ENCODE results near the gene LDAH.

- TF ChIP-seq, protein P1, sequence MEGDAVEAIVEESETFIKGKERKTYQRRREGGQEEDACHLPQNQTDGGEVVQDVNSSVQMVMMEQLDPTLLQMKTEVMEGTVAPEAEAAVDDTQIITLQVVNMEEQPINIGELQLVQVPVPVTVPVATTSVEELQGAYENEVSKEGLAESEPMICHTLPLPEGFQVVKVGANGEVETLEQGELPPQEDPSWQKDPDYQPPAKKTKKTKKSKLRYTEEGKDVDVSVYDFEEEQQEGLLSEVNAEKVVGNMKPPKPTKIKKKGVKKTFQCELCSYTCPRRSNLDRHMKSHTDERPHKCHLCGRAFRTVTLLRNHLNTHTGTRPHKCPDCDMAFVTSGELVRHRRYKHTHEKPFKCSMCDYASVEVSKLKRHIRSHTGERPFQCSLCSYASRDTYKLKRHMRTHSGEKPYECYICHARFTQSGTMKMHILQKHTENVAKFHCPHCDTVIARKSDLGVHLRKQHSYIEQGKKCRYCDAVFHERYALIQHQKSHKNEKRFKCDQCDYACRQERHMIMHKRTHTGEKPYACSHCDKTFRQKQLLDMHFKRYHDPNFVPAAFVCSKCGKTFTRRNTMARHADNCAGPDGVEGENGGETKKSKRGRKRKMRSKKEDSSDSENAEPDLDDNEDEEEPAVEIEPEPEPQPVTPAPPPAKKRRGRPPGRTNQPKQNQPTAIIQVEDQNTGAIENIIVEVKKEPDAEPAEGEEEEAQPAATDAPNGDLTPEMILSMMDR (IDR thresholded peaks at IDR 0.05; ENCODE audit: borderline replicate concordance, extremely low read depth, low read length, poor library complexity, severe bottlenecking): no peak
- TF ChIP-seq EZH2 (IDR thresholded peaks at IDR 0.05; ENCODE audit: borderline replicate concordance, low read depth, low read length, severe bottlenecking): no peak
These were observed 156.4 kb downstream of the LDAH start, which contains the start of gene GDF7 for GRCh38 chr2:20666304-20667150.

All from DND-41 (cell line).